ENCODE measurements around the gene NALCN. TPM values are rescaled to one million over a fixed set of nuclear protein-coding genes. Genes with fewer than 3 reads are reported as not detected.

Gene NALCN
- total and polyA plus RNA-seq, 2 of the 8 experiments (the other 6 are each of a cell fraction or from before 2014, with no cell fraction given) = 0.26 to 0.54 TPM

- 87% methylated on average over 28 of the region's 41 CpGs; no CpG with 5 or more reads in 1 of the 2 experiments for WGBS, 2 experiments (ENCODE audit: extremely low coverage in 1 of 2, insufficient coverage in 1 of 2, insufficient read length in 1 of 2, insufficient replicate concordance in 2 of 2, low coverage in 1 of 2, low lambda C conversion rate in 2 of 2, missing lambda C conversion rate in 1 of 2)
- Histone ChIP-seq H3K27ac (ENCODE audit: low read depth, low read length) (no peak overlapping the region), H3K18ac (ENCODE audit: extremely low read depth, low read length) (no peak overlapping the region), H2BK20ac (ENCODE audit: low read length) (no peak overlapping the region), H3K4me1 (replicated peaks in 1 of 4; ENCODE audit: control insufficient read depth in 3 of 4, insufficient read depth in 4 of 4, low read length in 3 of 4) (peaks cover 0 to 10% (median 3%) of the 10 kb centered on the region in 4 experiments; a peak in 1 of 7 replicates), H3K79me1 (ENCODE audit: low read depth, low read length) (no peaks in the 10 kb centered on the region), H3K56ac (replicated peaks; ENCODE audit: insufficient read length, low read depth, low read length) (no peak overlapping the region), H3K23me2 (ENCODE audit: low read depth, low read length) (no peaks in the 10 kb centered on the region), H2BK15ac (ENCODE audit: low read length) (no peak overlapping the region), H4K91ac (replicated peaks; ENCODE audit: insufficient read length, low read length) (no peak overlapping the region), H3K9me3 (ENCODE audit: insufficient read depth in 2 of 2, low read depth in 1 of 2, low read length in 1 of 2) (no peaks in the 10 kb centered on the region), H3K4me3 (ENCODE audit: extremely low read depth in 1 of 4, insufficient read depth in 2 of 4, low read depth in 3 of 4, low read length in 4 of 4) (peak overlapping the region in 2 of 4 experiments; percentile 14 to 27; a peak in 1 of 8 replicates), H3K14ac (ENCODE audit: insufficient read length) (no peak overlapping the region), H2BK5ac (ENCODE audit: low read depth, low read length) (no peak overlapping the region), H3K4ac (replicated peaks; ENCODE audit: insufficient read length, low read depth, low read length) (no peak overlapping the region), H2BK120ac (replicated peaks; ENCODE audit: low read depth, low read length) (no peak overlapping the region), H3K27me3 (replicated peaks in 1 of 4; ENCODE audit: control insufficient read depth in 3 of 4, extremely low read depth in 1 of 4, insufficient read depth in 3 of 4, low read length in 3 of 4) (no peaks in the 10 kb centered on the region), H2AFZ (ENCODE audit: low read length) (no peak overlapping the region), H4K8ac (ENCODE audit: extremely low read depth, insufficient read depth, low read length) (peak overlapping the region; percentile 68; the same call in 1 of the 2 replicates), H3K36me3 (ENCODE audit: control insufficient read depth in 2 of 4, insufficient read depth in 4 of 4, low read length in 3 of 4) (no peaks in the 10 kb centered on the region), H3K9ac (replicated peaks in 1 of 4; ENCODE audit: extremely low read depth in 1 of 4, low read depth in 3 of 4, low read length in 3 of 4) (no peak overlapping the region), H3K79me2 (ENCODE audit: control insufficient read depth in 1 of 2, insufficient read depth in 2 of 2, low read length in 2 of 2) (no peaks in the 10 kb centered on the region), H4K5ac (ENCODE audit: insufficient read length, low read depth, low read length) (no peak overlapping the region), H2BK12ac (ENCODE audit: low read depth, low read length) (no peak overlapping the region), H3K23ac (ENCODE audit: insufficient read length) (no peak overlapping the region), H2AK5ac (ENCODE audit: low read depth, low read length) (no peak overlapping the region), H3K4me2 (ENCODE audit: insufficient read depth in 1 of 2, low read depth in 2 of 2, low read length in 2 of 2) (peak overlapping the region in 1 of 2 experiments; percentile 14; a peak in 1 of 4 replicates), H4K20me1 (replicated peaks in 1 of 2; ENCODE audit: control insufficient read depth in 1 of 2, insufficient read depth in 2 of 2, low read length in 2 of 2) (no peaks in the 10 kb centered on the region)
- FAIRE-seq (no peak), DNase-seq (ENCODE audit: low read depth in 1 of 2, low spot score in 2 of 2) (no peak)
- TF ChIP-seq MAX (IDR thresholded peaks at IDR 0.05) (0 out of 2 replicates have a peak, but pooled peaks have one; percentile 26), CBX8 (IDR thresholded peaks at IDR 0.05; ENCODE audit: borderline replicate concordance, low read depth, low read length) (no peak), TEAD4 (IDR thresholded peaks at IDR 0.05; ENCODE audit: low read depth, low read length) (no peak), TBP (IDR thresholded peaks at IDR 0.05; ENCODE audit: low read depth, low read length) (no peak), TCF12 (IDR thresholded peaks at IDR 0.05; ENCODE audit: low read depth, low read length) (no peak), CTCF (IDR thresholded peaks at IDR 0.05; ENCODE audit: control extremely low read depth in 1 of 3, insufficient read depth in 1 of 3, low read depth in 1 of 3, low read length in 3 of 3) (peak in 2 of 3 experiments; percentile 19 to 28; a peak in 2 of 4 replicates), RAD21 (IDR thresholded peaks at IDR 0.05 in 1 of 2, conservative IDR thresholded peaks at IDR 0.05 in 1 of 2; ENCODE audit: low read depth in 2 of 2, low read length in 2 of 2) (peak in 1 of 2 experiments; percentile 14; a peak in 1 of 4 replicates), GABPA (IDR thresholded peaks at IDR 0.05; ENCODE audit: borderline replicate concordance, insufficient read depth, low read length) (no peak), BRCA1 (IDR thresholded peaks at IDR 0.05; ENCODE audit: low read depth, low read length) (no peak)
- CTCF ChIA-PET (ENCODE audit: partially characterized antibody) = interaction anchor here (1.1 kb wide), 1 partner anchor 26 kb away, joined by 3 read pairs; no protein-coding TSS in a partner anchor
- POLR2A ChIA-PET (ENCODE audit: partially characterized antibody) = no interaction called here
Measured at GRCh38 chr13:101453784-101454201, 37.5 kb upstream of the NALCN start.

Measured in H1 (cell line).